HG03280 (cell line): ENCODE measurements around the gene RAD51B.

Experiments
- ATAC-seq: cut with Tn5 transposase; IDR thresholded peaks from one replicate; pipeline ENCODE4 v1.9.1; 2021; ENCODE audit warnings: mild to moderate bottlenecking, moderate library complexity; ENCODE audit not compliant: unreplicated experiment

RAD51B gene

GRCh38 chr14:68616221-68616902 lies 796.8 kb downstream of the RAD51B start:
- no peak for ATAC-seq

GRCh38 chr14:68619790-68620574 lies 800.4 kb downstream of the RAD51B start:
- no peak for ATAC-seq

- no peak for ATAC-seq
Measured at GRCh38 chr14:68621400-68622365, 802.1 kb downstream of the RAD51B start.

GRCh38 chr14:68622856-68623255 lies 803.3 kb downstream of the RAD51B start:
- no peak for ATAC-seq

GRCh38 chr14:68623307-68623706 lies 803.7 kb downstream of the RAD51B start:
- no peak for ATAC-seq

- ATAC-seq, result no peak
Measured at GRCh38 chr14:68623826-68624225, 804.2 kb downstream of the RAD51B start.

GRCh38 chr14:68624541-68625220 lies 805.1 kb downstream of the RAD51B start:
- ATAC-seq, result no peak

- no peak for ATAC-seq
Measured at GRCh38 chr14:68625366-68626090, 805.9 kb downstream of the RAD51B start.

- no peak for ATAC-seq
Measured at GRCh38 chr14:68626386-68626785, 806.8 kb downstream of the RAD51B start.

GRCh38 chr14:68627050-68627867 lies 807.7 kb downstream of the RAD51B start:
- no peak for ATAC-seq

- no peak for ATAC-seq
Measured at GRCh38 chr14:68627868-68628604, 808.5 kb downstream of the RAD51B start.

GRCh38 chr14:68628605-68629310 lies 809.2 kb downstream of the RAD51B start:
- no peak for ATAC-seq

- no peak for ATAC-seq
Measured at GRCh38 chr14:68630081-68630571, 810.5 kb downstream of the RAD51B start.

GRCh38 chr14:68630611-68631393 lies 811.2 kb downstream of the RAD51B start:
- no peak for ATAC-seq

- no peak for ATAC-seq
Measured at GRCh38 chr14:68631394-68632053, 811.9 kb downstream of the RAD51B start.
